NCI-H1105 treated with DMSO at 0.1 percent for 48 hours (cell line): ENCODE data around the gene NT5M.

Experiments
- DNase-seq: peaks from one replicate; lab custom pipeline; 2025; lab: John Stamatoyannopoulos, UW

Gene NT5M

DNA sequence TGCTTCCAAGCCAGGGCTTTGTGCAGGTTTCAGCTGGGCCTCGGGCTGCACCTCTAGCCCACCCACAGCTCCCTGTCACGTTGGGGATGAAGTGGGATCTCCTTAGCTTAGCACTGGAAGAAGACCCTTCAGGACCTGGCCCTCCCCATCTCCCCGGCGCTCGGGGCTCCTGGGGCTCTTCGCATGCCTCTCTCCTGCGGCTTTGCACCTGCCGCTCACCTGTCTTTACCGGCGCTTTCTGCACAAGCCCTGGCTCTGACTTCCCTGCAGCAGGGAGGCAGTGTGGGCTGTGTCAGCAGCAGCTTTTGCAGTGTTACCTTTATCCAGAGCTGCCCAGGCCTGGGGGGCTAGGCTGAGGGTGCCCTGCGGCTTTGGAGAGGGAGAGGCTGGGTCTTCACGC is 52.3 kb downstream of the NT5M start:
- DNase-seq, result no peak

DNA sequence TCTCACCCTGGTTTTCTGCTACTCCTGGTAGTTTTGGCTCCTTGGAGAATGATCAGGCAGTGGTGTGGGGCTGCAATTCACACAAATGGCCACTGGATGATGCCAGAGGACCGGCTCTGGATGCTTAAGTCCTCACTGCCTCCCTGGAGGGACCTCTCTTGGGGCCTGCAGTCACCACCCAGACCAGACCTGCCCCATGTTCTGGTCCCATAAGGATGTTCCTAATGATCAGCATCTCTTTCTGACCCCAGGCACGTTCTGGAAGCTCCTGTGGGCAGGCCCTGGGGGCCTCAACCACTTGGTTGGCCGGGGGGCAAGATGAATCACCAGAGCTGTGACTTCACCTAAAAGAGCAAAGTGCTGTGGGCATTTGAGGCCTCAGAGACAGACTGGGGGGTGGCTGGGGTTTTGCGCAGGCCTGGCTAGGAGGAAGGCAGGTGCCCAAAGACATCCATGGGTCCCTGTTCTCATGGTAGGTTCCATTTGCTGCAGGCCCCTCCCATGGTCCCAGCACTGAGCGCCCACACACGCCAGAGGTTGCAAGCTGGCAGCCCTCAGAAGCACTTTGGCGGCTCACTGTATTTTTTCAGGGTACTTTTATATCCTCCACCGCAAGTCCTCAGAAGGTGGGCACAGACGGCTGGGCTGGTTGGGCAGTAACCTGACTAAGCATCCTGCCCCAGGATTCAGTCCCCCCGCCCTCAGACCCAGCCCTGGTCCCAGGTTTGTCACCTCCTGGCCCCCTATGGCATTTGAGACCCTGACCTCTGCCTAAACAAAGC is 53.2 kb downstream of the NT5M start:
- DNase-seq, result peak; percentile 85

DNA sequence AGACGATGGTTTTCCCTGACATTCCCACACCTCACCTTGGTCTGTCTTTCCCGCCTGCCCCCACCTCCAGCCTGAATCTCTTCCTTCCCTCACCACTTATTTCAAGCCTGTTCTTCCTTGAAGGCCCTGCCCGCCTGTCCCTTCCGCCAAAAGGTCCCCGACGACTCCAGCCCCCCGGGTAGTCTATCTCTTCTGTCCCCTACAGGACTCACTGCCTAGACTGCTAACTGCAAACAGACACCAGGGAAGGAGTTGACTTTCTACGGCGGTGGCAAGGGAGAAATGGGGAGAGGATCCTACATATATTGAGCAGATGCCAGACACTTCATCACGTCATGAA is 53.7 kb downstream of the NT5M start:
- no peak for DNase-seq

DNA sequence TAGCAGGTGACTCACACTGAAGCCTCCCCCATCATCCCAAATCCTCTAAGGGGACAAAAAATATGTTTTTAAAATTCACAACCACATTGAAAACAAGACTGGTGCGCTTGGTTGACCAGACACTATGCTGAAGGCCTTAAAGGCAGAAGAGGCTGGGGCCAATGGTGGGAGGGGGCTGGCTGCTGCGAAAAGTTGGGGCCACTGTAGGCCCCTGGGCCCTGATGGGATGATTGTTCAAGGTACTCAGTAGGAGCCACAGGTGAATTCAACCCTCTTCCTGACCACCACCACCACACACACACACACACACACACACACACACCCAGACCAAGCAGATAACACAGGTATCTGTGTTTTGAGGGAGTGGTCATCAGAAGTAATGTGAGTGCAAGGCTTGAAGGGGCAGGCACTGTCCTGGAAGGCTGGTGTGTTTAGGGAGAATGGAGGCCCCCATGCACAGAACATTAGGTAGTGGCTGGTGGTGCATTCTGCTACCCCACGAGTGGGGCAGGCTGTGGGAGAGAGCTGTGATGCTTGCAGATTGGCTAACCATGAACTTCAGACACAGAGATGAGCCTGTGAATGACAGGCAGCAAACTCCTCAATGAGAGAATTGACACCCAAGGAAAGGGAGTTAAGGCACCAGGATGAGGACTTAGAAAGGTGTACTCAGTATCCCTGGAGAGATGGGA is 55.0 kb downstream of the NT5M start:
- DNase-seq, result no peak

DNA sequence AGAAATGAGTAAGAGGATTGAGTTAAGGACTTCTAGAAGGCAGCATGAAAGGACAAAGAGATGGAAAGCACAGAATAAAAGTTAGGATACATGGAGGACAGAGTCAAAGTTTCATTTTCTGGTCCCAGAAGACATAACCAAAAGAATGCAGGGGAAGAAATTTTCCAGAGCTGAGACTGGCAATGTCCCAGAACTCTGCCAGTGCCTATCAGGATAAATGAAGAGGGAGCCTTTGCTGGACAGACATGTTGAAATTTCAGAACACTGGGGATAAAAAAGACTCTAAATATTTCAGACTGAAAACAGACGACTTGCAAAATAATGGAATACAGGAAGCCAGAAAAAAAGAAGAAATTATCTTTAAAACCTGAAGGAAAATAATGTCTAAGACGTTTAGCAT is 55.7 kb downstream of the NT5M start:
- no peak for DNase-seq

DNA sequence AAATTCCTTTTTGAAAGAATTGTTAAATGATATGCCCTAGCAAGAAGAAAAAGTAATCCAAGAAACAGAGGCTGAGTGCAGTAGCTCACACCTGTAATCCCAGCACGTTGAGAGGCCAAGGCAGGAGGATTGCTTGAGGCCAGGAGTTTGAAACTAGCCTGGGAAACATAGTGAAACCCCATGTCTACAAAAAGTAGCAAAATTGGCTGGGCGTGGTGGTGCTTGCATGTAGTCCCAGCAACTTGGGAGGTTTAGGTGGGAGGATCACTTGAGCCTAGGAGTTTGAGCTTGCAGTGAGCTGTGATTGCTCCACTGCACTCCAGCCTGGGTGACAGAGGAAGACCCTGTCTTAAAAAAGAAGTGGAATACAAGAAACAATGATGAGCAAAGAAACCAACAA is 56.1 kb downstream of the NT5M start:
- DNase-seq, result no peak

DNA sequence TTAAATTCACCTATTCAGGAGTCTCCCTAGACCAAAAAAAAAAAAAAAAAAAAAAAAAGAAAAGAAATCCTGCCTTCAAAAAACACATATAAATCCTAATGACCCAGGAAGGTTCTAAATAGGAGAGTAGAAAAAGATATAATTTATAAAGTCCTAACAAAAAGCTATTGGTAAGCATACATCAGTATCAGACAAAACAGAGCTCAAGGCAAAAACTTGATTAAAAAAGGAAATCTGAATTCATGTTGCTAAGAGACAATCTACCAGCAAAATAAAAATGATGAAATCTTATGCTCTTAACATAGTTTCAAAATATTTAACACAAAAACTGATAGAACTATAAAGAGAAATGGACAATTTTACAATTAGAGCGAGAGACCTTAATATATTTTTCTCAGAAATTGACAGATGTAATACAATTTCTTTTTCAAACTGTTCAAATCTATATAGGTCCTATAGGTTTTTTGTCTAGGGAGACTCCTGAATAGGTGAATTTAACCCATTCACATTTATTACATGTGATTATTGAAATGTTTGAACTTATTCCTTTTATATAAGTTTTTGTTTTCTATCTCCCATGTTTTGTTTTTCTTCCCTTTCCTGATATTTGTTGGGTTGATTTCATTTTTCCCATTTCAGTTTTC is 57.0 kb downstream of the NT5M start:
- no peak for DNase-seq

DNA sequence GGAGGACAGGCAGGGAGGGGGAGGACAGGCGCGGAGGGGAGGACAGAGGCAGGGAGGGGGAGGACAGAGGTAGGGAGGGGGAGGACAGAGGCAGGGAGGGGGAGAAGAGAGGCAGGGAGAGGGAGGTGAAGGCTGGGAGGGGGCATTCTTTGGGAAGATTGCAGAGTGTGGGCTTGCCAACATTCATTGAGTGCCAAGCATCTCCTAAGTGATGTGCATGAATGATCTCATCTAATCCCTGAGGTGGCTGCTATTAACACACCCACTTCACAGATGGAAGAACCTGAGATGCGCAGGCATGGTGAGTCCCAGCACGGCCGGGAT is 58.3 kb downstream of the NT5M start:
- no peak for DNase-seq

DNA sequence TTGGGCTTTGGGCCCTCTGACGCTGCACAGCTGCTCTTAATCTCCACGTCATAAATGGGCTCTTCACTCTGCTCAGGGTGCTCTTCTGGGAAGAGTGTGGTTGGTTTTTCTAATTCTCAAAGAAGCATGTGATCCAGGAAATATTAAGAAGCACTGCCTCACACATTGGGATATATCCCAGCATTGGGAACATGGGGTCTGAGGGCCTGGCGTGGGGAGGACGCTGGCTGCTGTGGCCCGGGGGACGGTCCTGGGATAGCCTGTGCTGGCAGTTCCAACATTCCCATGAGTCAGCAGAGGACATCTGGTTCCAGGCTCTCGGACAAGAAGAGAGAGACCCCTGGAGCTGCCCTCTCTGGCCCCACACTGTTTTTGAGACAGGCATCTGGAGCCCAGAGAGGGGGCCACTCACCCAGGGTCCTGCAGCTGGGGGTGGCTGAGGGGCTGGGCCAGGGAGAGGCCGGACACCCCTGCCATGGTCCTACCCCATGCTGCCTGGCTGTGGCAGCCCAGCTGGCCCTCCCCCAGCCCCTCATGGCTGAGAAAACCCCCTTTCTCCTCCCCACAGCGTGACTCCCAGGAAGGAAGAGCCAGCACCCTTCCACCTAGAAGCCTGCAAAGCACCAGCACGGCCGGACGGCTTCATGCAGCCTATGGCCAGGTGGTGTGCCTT is 58.8 kb downstream of the NT5M start:
- no peak for DNase-seq

DNA sequence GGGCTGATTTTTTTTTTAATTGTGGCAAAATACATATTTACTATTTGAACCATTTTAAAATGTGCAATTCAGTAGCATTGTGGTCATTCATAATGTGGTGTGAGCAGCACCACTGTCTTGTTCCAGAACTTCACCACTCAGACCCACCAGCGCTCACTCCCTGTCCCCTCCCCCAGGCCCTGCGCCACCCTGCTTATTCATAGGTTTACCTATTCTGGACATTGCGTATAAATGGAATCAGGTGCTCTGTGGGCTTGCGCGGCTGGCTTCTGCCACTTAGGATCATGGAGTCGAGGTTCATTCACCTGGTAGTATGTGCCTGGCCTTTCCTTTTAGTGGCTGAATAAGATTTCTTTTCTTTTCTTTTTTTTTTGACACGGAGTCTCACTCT is 59.4 kb downstream of the NT5M start:
- no peak for DNase-seq

DNA sequence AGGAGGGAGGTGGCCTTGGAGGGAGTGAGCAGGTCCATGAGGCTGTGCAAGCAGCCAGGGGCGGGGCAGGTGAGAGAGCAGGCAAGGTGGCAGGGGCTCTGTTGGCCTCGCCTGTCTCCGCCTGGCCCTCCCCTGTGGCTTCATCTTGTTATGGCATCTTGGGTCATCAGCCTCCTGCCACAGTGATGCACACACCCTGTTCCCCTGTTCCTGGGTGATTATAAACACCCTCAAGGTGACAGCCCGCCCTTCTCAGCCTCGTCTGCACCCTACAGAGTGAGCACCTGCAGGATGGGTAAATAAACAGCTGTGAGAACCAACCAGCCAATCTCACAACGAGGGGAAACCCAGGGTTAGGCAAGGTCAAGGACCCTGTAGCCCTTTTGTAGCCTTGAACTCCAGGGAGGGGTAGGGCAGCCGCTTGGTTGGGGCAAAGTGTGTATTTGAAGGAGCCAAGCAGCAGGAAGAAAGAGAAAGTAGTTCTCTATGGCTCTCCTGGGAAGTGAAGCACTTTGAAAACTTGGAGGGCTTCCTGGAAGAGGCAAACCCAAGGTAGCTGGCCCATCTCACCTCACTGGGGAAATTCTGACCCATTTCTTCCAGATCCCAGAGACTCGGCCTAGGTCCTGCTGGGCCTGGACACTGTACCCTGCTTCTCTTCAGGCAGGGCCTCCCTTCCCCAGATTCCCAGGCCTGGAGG is 60.6 kb downstream of the NT5M start:
- DNase-seq, result no peak

DNA sequence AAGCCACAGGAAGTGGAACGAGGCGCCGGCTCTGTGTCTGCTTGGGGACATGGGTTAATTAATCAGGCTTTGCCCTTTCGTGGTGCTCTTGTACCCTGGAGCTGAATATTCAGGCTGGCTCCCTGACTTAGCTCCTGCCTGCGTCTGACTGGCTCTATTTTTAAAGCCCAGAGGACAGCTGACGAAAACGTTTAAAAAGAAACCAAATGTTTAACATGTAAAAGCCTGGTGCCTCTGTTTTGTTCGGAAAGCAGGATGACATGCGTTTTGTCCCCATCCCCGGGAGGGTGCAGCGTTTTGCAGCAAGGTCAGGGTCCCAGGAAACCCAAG is 61.1 kb downstream of the NT5M start:
- DNase-seq, result no peak

DNA sequence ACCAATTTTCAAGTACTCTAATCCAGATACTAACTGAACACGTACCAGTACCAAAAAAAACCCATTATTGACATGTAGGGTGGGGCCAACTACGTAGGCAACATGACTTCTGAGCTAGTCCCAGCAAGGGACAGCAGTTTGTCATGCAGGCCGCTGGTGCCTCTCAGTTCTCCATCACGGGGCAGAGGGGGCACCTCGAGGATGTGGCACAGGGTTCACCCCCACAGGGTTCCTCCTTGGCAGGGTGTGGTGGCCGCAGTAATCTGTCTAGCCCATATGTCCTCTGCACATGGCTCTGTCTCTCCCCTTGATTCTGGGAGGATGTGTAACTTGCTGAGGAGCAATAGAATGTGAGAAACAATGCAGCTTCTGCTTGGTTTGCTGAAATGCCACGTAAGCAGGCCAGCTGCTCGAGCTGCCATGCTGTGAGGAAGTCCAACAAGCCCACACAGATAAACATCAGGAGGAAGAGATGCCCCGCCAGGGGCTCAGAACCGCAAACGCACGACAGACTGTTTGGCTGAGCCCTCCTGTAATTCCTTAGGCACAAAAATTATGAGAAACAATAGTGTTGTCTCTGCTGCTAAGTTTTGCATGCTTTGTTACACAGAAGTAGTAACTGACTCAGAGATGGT is 62.4 kb downstream of the NT5M start:
- DNase-seq, result no peak

DNA sequence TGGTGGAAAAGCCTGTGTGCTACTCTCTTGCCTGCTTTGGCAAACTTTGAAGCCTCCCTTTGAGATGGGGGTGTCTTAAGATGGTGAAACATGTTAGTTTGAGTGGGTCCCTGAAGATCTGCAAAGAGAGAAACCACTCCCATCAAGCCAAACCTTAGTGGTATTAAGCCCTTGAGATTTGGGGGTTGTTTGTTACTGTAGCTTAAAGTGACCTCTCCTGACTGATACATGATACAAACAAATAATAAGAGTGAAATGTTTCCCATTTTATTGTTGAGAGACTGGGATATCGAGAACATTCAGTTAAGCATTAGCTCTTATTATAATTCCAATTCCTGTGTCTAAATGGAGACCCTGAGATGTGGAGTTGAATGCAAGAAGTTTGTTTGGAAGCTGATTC is 63.1 kb downstream of the NT5M start:
- no peak for DNase-seq

DNA sequence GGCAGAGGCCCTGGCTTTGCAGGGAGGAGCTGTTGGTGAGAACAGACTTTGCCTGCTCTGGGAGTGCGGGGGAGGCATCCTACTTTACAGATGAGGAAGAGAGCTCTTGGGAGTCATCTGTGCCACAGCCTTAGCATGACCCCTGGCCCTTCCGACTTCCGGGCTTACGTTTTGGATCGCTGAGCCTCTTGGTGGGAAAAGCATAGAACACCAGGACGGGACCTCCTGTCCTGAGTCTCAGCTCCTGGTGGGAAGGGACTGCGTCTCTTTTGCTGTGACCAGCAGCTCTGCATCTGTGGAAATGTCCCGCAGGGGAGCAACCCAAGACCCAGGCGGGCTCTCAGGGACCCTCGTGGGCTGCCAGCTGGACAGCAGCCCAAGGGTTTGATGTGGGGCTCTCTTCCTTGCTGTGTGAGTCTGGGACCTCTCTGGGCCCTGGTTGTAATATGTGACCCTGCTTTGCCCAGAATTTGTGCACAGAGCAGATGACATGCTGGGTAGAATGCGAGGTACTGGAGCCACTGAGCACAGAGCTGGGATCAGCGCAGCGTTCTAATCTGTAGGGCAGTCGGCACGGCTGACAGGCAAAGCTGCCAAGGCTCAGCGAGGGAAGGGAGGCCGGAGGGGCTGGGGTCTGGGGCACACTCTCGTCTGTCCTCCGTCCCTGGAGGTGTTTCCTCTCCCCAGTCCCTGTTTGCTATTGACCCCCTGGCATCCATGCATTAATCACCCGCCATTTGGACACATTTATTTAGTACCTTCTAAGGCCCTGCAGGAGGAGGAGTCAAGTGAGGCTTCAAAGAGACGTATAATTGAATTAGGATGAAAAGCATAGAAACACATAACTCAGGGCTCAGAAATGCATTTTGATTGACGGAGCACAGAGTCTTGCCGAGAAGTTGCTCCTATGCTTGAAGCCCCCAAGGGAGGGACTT is 64.0 kb downstream of the NT5M start:
- DNase-seq, result no peak

DNA sequence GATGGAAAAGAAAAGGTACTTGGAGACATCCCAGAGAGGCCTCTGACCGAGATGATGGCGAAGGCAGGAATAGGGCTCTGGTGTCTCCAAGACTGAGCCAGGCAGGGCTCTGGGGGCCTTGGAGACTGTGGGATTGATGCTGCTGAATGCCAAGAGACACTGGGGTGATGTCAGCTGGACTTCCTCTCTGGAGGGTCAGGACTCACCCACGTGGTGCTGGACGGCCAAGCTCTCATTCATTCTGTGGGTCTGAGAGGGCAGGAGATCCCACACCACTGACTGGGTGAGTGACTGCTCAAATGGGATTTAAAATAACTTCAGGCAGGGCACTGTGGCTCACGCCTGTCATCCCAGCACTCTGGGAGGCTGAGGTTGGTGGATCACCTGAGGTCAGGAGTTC is 64.8 kb downstream of the NT5M start:
- no peak for DNase-seq

DNA sequence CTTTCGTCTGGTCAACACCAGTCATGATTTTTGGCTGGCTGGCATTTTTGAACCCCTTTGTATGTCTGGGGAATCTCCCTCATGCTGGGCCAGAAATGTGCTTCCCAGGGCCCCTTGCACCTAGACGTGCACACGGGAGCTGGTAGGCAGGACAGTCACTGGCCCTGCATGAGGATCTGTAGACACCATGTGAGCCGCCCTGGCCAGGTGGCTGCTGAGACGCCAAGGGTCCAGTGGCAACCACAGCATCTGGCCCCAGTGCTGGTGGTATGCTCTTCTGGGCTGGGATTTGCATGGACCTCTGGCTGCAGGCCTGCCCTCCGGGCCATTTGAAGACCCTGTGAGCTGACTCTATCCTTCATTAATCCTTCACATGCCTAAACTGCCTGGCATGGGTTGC is 67.5 kb downstream of the NT5M start:
- DNase-seq, result no peak

DNA sequence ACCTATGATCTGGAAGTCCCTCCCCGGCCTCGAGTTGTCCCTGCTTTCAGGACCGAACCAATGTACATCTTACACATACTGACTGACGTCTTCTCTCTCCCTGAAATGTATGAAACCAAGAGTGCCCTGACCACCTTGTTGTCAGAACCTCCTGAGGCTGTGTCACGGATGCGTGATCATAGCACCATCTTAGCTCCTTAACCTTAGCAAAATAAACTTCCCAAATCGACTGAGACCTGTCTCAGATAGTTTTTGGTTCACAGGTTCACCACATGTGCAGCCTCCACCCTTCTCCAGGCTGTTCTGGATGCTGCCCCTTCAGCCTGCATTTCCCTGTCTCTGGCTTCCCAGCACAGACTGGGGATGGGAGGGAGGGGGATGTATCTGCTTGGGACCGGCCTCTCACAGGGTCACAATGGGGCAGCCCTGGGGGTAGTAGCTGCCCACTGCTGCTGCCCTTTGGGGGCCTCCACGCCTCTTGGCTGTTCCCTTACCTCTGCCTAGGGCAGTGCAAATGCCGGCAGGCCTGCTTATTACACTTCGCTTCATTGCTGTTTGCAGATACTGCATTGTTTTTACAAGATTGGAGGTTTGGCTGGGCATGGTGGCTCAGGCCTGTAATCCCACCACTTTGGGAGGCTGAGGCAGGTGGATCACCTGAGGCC is 69.8 kb downstream of the NT5M start:
- no peak for DNase-seq

DNA sequence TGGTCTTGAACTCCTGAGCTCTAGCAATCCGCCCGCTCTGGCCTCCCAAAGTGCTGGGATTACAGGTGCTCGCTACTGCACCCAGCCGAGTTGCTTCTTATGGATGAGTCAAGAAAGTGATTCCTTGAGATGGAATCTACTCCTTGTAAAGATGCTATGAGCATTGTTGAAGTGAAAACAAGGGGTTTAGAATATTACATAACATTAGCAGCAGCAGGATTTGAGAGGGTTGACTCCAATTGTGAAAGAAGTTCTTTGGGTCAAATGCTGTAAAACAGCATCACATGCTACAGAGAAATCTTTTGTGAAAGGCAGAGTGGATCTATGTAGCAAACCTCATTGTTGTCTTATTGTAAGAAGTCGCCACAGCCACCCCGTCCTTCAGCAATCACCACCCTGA is 72.7 kb downstream of the NT5M start:
- DNase-seq, result no peak

DNA sequence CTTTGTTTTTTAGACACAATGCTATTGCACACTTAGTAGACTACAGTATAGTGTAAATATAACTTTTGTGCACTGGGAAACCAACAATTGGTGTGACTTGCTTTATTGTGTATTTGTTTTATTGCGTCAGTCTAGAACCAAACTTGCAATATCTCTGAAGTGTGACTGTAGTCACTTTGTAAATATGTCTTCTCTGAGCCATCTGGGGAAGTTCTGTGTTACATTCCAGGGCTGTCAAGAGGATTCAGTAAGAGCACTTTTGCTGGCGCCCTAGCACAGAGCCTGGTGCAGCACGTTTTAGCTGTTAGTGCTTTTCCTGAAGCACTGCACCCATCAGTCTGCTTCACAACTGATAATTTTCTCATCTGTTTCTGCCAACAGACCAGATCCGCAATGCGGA is 73.2 kb downstream of the NT5M start:
- DNase-seq, result no peak
